GM18868 (cell line): Measurements from ENCODE around the gene GALNT2.
A peak's percentile ranks its signal among the peaks of the same experiment; 100 is the strongest.

ENCODE experiments used
- ATAC-seq: cut with Tn5 transposase; IDR thresholded peaks from one replicate; pipeline ENCODE4 v1.9.1; 2021; ENCODE audit warnings: mild to moderate bottlenecking, moderate library complexity; ENCODE audit not compliant: unreplicated experiment

The GALNT2 gene

GRCh38 chr1:230110971-230111370 lies 43.9 kb downstream of the GALNT2 start:
- no peak for ATAC-seq

DNA sequence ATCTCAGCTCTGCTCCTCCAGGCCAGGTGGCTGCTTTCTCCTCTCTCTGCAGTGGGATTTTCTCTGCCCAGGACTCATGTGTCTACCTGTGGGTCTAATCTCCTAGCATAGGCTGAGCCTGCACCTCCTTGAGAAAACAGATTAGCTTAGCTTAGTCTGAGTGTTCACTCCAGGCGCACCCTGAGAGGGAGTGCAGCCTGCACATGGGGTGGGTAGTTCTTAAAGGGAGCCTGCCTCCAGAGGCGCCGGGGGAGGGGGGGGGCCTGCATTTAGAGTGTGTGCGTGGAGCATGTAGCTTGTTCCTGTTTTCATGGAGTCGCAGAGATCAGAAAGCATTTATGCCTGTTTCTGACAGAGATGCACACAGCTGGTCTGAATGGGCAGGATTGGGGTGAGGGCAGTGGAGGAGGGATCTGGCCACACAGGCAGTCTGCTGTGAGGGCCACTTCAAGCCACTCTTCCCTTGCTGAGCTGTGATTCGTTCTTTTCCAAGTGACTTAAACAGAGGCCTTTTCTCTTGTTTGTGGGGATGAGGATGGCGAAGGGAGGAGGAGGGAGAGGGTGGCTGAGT lies 45.2 kb downstream of the GALNT2 start:
- no peak for ATAC-seq

DNA sequence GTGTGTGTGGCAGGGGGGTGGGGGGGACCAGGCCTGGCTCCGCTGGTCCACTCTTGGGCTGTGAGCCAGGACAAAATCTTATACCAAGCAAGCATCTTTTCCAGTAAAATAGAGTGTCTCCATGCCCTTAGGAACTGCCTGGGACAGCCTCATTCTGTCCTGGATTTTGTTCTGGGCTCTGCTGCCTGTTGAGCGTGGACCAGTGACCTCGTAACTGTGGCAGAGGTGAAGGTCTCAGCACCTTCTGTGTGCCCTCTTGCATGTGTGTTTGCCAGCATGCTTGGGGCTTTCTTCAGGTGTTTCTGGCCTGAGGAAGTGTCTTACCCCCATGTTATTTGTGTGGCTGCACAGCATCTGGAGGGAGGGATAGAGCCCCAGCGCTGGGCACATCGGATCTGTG lies 45.7 kb downstream of the GALNT2 start:
- no peak for ATAC-seq

DNA sequence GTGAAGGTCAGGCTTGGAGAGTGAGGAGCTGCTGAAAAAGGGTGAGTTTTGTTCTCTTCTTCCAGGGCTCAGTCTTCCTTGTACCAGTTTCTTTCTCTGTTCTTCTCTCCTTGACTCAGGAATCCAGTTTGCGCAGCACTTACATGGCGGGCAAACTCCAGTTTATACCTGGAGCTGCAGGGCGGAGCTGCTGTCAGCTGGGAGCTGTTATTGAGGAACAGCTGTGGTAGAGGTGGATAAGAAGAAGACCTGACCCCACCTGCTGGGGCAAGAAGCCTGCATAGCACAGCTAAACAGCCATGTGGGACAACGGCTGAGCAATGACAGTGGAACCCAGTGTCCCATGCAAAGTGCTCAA lies 46.2 kb downstream of the GALNT2 start:
- no peak for ATAC-seq

GRCh38 chr1:230113593-230114236 lies 46.7 kb downstream of the GALNT2 start:
- no peak for ATAC-seq

- no peak for ATAC-seq
Observed at GRCh38 chr1:230114237-230114651, 47.2 kb downstream of the GALNT2 start.

DNA sequence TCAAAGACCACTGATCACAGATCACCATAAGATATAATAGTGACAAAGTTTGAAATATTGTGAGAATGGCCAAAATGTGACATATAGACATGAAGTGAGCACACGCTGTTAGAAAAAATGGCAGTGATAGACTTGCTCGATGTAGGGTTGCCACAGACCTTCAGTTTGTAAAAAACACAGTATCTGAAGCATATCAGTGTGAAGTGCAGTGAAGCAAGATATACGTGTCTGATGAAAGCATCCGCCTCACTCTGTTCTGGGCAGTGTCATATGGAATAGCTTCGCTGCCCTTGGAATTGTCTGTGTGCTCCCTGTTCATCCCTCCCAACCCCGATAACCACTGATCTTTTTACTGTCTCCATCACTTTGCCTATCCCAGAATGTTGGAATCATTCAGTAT lies 50.7 kb downstream of the GALNT2 start:
- ATAC-seq, result peak; percentile 61

DNA sequence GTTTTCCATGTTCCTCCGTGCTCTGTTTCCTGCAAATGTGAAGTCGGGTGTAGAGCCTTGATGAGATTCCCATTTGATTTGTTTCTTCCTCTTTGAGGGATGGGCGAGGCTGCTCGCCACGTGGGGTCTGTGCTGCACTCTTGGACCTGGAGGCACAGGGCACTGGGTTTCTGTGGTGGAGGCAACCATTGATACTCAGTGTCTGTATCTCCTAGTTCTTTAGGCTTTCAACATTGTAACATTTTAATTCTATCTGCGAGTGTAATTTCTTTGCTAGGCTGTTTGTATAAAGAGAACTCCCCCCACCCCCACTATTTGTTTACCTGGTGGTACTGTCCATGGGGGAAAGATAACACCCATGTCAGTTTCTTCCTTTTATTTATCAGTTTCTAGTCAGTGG lies 52.3 kb downstream of the GALNT2 start:
- no peak for ATAC-seq

GRCh38 chr1:230120289-230120920 lies 53.4 kb downstream of the GALNT2 start:
- no peak for ATAC-seq

GRCh38 chr1:230120921-230121381 lies 53.9 kb downstream of the GALNT2 start:
- no peak for ATAC-seq

- ATAC-seq, result no peak
Observed at GRCh38 chr1:230121950-230122349, 54.9 kb downstream of the GALNT2 start.

GRCh38 chr1:230122366-230123279 lies 55.6 kb downstream of the GALNT2 start:
- ATAC-seq, result no peak

- ATAC-seq, result peak; percentile 83
Observed at GRCh38 chr1:230123280-230124185, 56.5 kb downstream of the GALNT2 start.

- ATAC-seq, result no peak
Observed at GRCh38 chr1:230124186-230125128, 57.4 kb downstream of the GALNT2 start.

GRCh38 chr1:230125141-230125540 lies 58.1 kb downstream of the GALNT2 start:
- ATAC-seq, result no peak

DNA sequence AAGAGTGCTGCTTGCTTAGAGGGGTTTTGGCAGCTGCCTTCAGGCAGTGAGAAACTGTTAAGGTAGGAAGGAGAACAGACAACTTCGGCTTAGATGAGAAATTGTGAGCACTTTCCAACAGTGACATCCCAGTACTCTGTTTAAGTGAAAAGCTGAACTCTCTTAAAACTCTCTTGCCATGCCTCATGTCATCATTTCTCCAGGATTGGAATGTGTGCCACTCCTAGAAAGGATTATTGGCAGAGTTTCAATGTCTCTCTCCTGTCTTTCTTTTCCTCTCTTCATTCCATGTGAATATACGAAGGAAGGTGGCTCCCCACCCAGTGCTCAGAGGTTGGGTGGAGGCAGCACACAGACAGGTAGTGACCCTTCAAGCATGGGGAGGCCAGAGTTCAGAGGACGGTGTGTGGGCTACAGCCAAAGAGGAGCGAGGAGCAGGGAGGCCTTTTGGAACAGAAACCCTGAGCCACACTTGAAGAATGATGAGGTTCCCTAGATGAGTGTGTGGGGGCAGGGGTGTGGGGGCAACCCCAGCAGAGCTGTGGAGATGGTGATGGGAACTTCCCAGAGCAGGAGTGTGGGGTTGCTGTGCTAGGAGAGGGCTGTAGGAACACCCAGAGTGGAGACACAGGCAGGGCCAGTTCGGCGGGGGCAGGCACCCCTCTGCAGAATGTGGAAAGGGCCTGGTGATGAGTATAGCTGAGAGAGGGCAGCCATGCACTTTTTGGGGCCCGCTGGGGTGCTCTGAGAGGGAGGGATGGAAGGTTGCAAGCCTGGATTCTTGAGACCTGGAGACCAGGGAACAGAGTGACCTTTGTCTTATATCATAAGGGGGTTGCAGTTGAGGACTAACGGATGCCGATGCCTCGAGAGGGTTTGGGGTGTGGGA lies 58.8 kb downstream of the GALNT2 start:
- ATAC-seq, result no peak

GRCh38 chr1:230126529-230127104 lies 59.6 kb downstream of the GALNT2 start:
- ATAC-seq, result no peak
